GM12801 (cell line): Measurements from ENCODE around the gene RALGPS2.

ENCODE experiments used
- TF ChIP-seq, protein P1 (sequence below): IDR thresholded peaks from one replicate; pipeline ENCODE4 v1.5.1; 2011; ENCODE audit warnings: control low read depth; ENCODE audit not compliant: insufficient read length; ENCODE audit errors: extremely low read depth

Gene RALGPS2

DNA sequence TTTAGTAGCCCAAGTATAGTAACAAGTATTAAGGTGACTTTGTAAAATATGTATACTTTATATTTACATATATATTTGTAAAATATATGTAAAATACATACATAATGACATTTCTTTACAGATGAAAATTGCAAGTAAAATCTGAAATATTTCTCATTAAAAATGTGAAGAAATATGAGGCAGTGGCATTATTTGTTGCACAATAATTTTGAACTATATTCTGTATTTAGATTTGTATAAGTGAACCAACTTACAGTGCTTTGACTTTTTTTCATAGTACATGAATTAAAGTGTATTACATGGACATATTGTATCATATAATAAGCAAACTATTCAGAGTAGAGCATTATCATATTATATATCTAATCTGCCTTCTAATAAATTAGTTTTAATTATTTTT lies 85.5 kb downstream of the RALGPS2 start:
- TF ChIP-seq, protein P1, sequence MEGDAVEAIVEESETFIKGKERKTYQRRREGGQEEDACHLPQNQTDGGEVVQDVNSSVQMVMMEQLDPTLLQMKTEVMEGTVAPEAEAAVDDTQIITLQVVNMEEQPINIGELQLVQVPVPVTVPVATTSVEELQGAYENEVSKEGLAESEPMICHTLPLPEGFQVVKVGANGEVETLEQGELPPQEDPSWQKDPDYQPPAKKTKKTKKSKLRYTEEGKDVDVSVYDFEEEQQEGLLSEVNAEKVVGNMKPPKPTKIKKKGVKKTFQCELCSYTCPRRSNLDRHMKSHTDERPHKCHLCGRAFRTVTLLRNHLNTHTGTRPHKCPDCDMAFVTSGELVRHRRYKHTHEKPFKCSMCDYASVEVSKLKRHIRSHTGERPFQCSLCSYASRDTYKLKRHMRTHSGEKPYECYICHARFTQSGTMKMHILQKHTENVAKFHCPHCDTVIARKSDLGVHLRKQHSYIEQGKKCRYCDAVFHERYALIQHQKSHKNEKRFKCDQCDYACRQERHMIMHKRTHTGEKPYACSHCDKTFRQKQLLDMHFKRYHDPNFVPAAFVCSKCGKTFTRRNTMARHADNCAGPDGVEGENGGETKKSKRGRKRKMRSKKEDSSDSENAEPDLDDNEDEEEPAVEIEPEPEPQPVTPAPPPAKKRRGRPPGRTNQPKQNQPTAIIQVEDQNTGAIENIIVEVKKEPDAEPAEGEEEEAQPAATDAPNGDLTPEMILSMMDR = no peak

- TF ChIP-seq, protein P1 = no peak
Observed at GRCh38 chr1:178818416-178818815, 93.4 kb downstream of the RALGPS2 start.

DNA sequence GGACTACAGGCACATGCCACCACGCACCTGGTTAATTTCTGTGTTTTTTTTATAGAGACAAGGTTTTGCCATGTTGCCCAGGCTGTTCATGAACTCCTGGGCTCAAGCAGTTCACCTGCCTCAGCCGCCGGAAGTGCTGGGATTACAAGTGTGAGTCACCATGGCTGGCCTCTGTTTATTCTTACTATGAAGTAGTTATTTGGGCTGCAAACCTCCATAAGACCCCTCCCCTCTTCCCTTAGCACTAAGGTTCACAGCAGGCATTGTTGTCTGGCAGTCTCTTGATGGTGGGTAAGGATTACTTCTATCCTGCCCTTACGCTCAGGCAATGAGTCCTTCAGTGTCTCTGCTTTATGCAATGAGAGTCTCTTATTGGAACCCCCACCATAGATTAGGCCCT lies 94.1 kb downstream of the RALGPS2 start:
- TF ChIP-seq, protein P1 = no peak

DNA sequence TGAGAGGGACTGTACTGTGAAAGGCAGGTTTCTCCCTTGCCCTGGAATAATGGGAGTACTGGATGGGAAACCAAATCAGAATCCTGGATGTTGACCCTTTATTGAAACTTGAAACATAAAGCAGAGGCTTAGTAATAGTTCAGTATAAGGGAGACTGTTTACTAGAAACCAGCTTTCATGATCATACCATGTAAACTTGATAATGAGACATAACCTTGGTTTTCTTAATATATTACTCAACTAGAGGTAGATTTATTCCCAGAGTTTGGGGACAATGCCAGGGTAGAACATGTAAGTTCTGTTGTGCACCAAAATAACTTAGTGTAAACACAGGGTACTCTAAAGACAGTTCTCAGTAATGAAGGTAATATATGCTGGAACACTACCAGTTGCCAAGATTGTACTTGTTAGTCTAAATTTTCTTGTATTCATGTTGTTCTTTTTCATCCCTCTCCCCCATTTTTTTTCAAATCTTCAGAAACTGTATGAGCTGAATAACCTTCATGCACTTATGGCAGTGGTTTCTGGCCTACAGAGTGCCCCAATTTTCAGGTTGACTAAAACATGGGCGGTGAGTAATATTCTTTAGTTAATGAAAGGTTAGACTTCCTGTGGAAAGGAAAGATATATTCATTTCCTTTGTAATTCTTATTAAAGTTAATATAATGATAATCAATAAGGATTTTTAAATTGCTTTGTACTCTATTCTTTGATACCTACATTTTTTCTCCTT lies 96.3 kb downstream of the RALGPS2 start:
- TF ChIP-seq, protein P1 = no peak

DNA sequence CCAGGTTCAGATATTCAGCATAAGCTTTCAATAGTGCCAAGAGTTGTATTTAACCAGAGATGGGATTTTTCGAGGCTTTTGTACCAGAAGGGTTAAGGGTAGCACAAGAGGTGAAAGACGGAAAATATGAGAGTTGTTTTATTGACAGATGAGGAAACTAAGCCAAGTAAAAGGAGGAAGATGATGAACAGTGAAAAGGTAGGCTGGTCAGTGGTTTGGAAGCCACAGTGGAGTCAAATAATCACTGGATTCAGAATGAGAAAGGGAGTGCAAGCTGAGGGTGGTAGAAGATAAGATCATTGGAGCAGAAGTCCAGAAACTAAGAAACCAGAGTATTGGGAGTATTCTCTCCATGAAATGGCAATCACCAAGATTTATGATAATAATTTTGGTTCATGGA lies 100.1 kb downstream of the RALGPS2 start:
- TF ChIP-seq, protein P1 = no peak

- TF ChIP-seq, protein P1 = no peak
Observed at GRCh38 chr1:178844436-178844835, 119.4 kb downstream of the RALGPS2 start.

DNA sequence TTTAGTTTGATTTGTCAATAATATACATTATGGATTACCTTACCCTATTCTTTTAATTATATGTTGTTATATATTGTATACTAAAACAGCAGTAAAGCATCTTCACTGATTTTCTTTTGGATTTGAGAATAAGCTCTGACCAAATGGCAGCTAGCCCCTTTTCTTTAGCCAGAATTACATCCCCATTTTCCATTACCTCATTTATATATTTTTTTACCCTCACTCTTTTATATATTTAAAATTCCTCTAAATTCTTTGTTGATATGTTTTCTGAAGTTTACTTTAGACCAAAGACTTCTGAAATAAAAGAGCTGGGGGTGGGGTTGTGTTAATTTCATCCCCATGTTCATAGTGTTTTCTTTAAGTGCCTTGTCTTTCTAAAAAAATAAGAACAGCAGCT lies 121.3 kb downstream of the RALGPS2 start:
- TF ChIP-seq, protein P1 = no peak
